Stimulated activated CD8-positive, alpha-beta memory T cell treated with anti-CD3 and anti-CD28 coated beads, Interleukin-7, amount 100 ng/mL, for 48 hours (primary cell): Measurements from ENCODE around the gene HLA-DMA.

ENCODE experiments used
- DNase-seq, 2 donors: peaks; one replicate each; pipeline ENCODE4 v3.0.0-alpha.2; 2020; ENCODE audit warnings: low read depth in 1 of 2; ENCODE audit errors: extremely low read depth in 1 of 2

Gene HLA-DMA

GRCh38 chr6:32935551-32936238, 17.2 kb downstream of the HLA-DMA start:
- no peak for DNase-seq

- peak in 1 of 2 donors; percentile 53 for DNase-seq
These were observed 19.2 kb downstream of the HLA-DMA start for GRCh38 chr6:32933661-32934085.

GRCh38 chr6:32932132-32932868, 20.6 kb downstream of the HLA-DMA start:
- DNase-seq: no peak

- DNase-seq: no peak
These were observed 21.7 kb downstream of the HLA-DMA start for GRCh38 chr6:32931211-32931610.

GRCh38 chr6:32922083-32922482, 30.8 kb downstream of the HLA-DMA start:
- DNase-seq: no peak

- DNase-seq: no peak
These were observed 32.2 kb downstream of the HLA-DMA start for GRCh38 chr6:32920715-32921114.

GRCh38 chr6:32912951-32913350, 39.9 kb downstream of the HLA-DMA start:
- no peak for DNase-seq

- no peak for DNase-seq
These were observed 44.0 kb downstream of the HLA-DMA start for GRCh38 chr6:32908897-32909296.

- no peak for DNase-seq
These were observed 46.4 kb downstream of the HLA-DMA start for GRCh38 chr6:32906539-32906938.

- no peak for DNase-seq
These were observed 47.8 kb downstream of the HLA-DMA start for GRCh38 chr6:32905078-32905477.

- no peak for DNase-seq
These were observed 48.9 kb downstream of the HLA-DMA start for GRCh38 chr6:32903952-32904351.
